OCI-LY1 (cell line): ENCODE data around the gene PARD3B.

ENCODE experiments used
- H2AFZ ChIP-seq: fragments of 200-600 bp; sonication (generic), shearing (Covaris generic); 2 replicates; pipeline ENCODE4 v1.6.0; 2014; ENCODE audit warnings: antibody characterized with exemption, mild to moderate bottlenecking, low read length
- H3F3A ChIP-seq: fragments of 200-600 bp; sonication (generic), shearing (Covaris generic); 2 replicates; pipeline ENCODE4 v1.6.0; 2014; ENCODE audit warnings: mild to moderate bottlenecking, antibody characterized with exemption, low read length, moderate library complexity; ENCODE audit not compliant: insufficient read depth
- H3K27ac ChIP-seq: fragments of 200-600 bp; sonication (generic); 2 replicates; pipeline ENCODE4 v1.5.1; 2014; ENCODE audit warnings: low read length, mixed run types, mild to moderate bottlenecking, low read depth; ENCODE audit not compliant: poor library complexity, severe bottlenecking
- H3K27me3 ChIP-seq: fragments of 200-600 bp; sonication (generic); 2 replicates; pipeline ENCODE4 v1.6.0; 2014; ENCODE audit warnings: antibody characterized with exemption, mild to moderate bottlenecking, low read length, moderate library complexity; ENCODE audit not compliant: insufficient read depth
- H3K36me3 ChIP-seq: fragments of 200-600 bp; sonication (generic); 2 replicates; pipeline ENCODE4 v1.6.1; 2014; ENCODE audit warnings: mild to moderate bottlenecking, antibody characterized with exemption, low read length, moderate library complexity, mixed read lengths; ENCODE audit not compliant: insufficient read depth
- H3K4me1 ChIP-seq: fragments of 200-600 bp; sonication (generic); 2 replicates; pipeline ENCODE4 v1.5.1; 2014; ENCODE audit warnings: mild to moderate bottlenecking, low read length, moderate library complexity; ENCODE audit not compliant: insufficient read depth, severe bottlenecking
- H3K4me2 ChIP-seq: fragments of 200-600 bp; sonication (generic), shearing (Covaris generic); 2 replicates; pipeline ENCODE4 v1.6.1; 2014; ENCODE audit warnings: low read length
- H3K4me3 ChIP-seq: fragments of 200-600 bp; sonication (generic); 2 replicates; pipeline ENCODE4 v1.5.1; 2014; ENCODE audit warnings: low read length, low read depth, mild to moderate bottlenecking, mixed read lengths; ENCODE audit not compliant: poor library complexity, severe bottlenecking
- H3K79me2 ChIP-seq: fragments of 200-600 bp; shearing (Covaris generic); 2 replicates; pipeline ENCODE4 v1.6.1; 2016; ENCODE audit warnings: mixed run types, low read length, mixed read lengths; ENCODE audit not compliant: insufficient read depth
- H3K9ac ChIP-seq: fragments of 200-600 bp; sonication (generic), shearing (Covaris generic); 2 replicates; pipeline ENCODE4 v1.6.1; 2014; ENCODE audit warnings: mild to moderate bottlenecking, low read length, mixed read lengths
- H3K9me2 ChIP-seq: fragments of 200-600 bp; sonication (generic), shearing (Covaris generic); 2 replicates; pipeline ENCODE4 v1.6.1; 2014; ENCODE audit warnings: low read depth, mild to moderate bottlenecking, low read length, mixed read lengths
- H3K9me3 ChIP-seq: fragments of 200-600 bp; shearing (Covaris generic); 2 replicates; pipeline ENCODE4 v1.6.1; 2014; ENCODE audit warnings: low read length, mixed read lengths
- H4K20me1 ChIP-seq: fragments of 200-600 bp; sonication (generic), shearing (Covaris generic); 2 replicates; pipeline ENCODE4 v1.6.0; 2016; ENCODE audit warnings: mild to moderate bottlenecking, low read length; ENCODE audit not compliant: insufficient read depth
- EZH2 ChIP-seq: fragments of 200-600 bp; sonication (generic), shearing (Covaris generic); IDR thresholded peaks from 2 replicates; pipeline ENCODE4 v1.8.0; 2017; ENCODE audit warnings: borderline replicate concordance, mixed run types, mild to moderate bottlenecking, antibody characterized with exemption, low read length, moderate library complexity, mixed read lengths
- TF ChIP-seq, protein P1 (sequence below): fragments of 200-600 bp; sonication (generic), shearing (Covaris generic); IDR thresholded peaks from 2 replicates; pipeline ENCODE4 v1.5.1; 2017; ENCODE audit warnings: mild to moderate bottlenecking, antibody characterized with exemption, low read length, moderate library complexity, mixed read lengths

PARD3B gene

GRCh38 chr2:205662206-205662965, 1117.1 kb downstream of the PARD3B start:
- H2AFZ ChIP-seq, result no peak overlapping the region
- H3K4me1 ChIP-seq, result no peaks in the 10 kb centered on the region
- TF ChIP-seq, protein P1, sequence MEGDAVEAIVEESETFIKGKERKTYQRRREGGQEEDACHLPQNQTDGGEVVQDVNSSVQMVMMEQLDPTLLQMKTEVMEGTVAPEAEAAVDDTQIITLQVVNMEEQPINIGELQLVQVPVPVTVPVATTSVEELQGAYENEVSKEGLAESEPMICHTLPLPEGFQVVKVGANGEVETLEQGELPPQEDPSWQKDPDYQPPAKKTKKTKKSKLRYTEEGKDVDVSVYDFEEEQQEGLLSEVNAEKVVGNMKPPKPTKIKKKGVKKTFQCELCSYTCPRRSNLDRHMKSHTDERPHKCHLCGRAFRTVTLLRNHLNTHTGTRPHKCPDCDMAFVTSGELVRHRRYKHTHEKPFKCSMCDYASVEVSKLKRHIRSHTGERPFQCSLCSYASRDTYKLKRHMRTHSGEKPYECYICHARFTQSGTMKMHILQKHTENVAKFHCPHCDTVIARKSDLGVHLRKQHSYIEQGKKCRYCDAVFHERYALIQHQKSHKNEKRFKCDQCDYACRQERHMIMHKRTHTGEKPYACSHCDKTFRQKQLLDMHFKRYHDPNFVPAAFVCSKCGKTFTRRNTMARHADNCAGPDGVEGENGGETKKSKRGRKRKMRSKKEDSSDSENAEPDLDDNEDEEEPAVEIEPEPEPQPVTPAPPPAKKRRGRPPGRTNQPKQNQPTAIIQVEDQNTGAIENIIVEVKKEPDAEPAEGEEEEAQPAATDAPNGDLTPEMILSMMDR, result no peak
- TF ChIP-seq EZH2, result no peak
- no peaks in the 10 kb centered on the region for H4K20me1 ChIP-seq
- no peak overlapping the region for H3K4me2 ChIP-seq
- H3K27me3 ChIP-seq, result no peaks in the 10 kb centered on the region
- H3K79me2 ChIP-seq, result no peaks in the 10 kb centered on the region
- H3K27ac ChIP-seq, result no peak overlapping the region
- no peaks in the 10 kb centered on the region for H3K9me3 ChIP-seq
- no peaks in the 10 kb centered on the region for H3K36me3 ChIP-seq
- no peaks in the 10 kb centered on the region for H3K9me2 ChIP-seq
- no peak overlapping the region for H3K9ac ChIP-seq
- no peak overlapping the region for H3K4me3 ChIP-seq
- no peaks in the 10 kb centered on the region for H3F3A ChIP-seq

DNA sequence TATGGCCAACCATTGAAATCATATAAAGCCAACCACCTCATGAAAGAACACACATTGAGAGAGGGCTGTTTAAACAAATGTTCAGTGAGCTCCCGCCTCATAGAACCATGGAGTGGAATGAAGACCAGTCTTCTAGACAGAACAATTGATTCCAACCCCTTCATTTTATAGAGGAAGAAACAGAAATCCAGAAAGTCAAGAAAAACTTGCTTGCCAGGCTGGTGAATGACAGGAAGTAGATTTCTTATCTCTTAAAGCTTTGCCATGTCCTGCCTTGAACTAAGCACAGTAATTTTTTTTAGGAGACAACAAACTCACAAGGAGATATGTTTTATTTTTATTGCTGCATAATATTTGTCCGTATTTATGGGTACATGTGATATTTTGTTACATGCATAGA, 1120.5 kb downstream of the PARD3B start:
- Histone ChIP-seq H3K79me2 (no peaks in the 10 kb centered on the region), H3K4me3 (no peak overlapping the region), H3K4me2 (no peak overlapping the region), H3K9me3 (no peaks in the 10 kb centered on the region), H3K4me1 (no peaks in the 10 kb centered on the region), H3K36me3 (no peaks in the 10 kb centered on the region), H3K27me3 (no peaks in the 10 kb centered on the region), H3K27ac (no peak overlapping the region), H3K9me2 (no peaks in the 10 kb centered on the region), H3K9ac (no peak overlapping the region), H2AFZ (no peak overlapping the region), H4K20me1 (no peaks in the 10 kb centered on the region), H3F3A (no peaks in the 10 kb centered on the region)
- TF ChIP-seq EZH2, result no peak
- TF ChIP-seq, protein P1, result no peak
